Dendritic cell treated with granulocyte-macrophage colony-stimulating factor and Interleukin-4, amounts not matched to agents 40 ng/mL and 50 ng/mL, for 4 days (primary cell): ENCODE data around the gene ME3.

Experiments
- H3K27ac Mint-ChIP-seq: one replicate; pipeline ENCODE4 v1.8.0; 2022; ENCODE audit warnings: mild to moderate bottlenecking, mixed read lengths
- H3K27me3 Mint-ChIP-seq: one replicate; pipeline ENCODE4 v1.8.0; 2022; ENCODE audit warnings: mild to moderate bottlenecking, mixed read lengths
- H3K36me3 Mint-ChIP-seq: one replicate; pipeline ENCODE4 v1.8.0; 2022; ENCODE audit warnings: low read depth, mixed read lengths
- H3K4me1 Mint-ChIP-seq: one replicate; pipeline ENCODE4 v1.8.0; 2022; ENCODE audit warnings: low read depth, mixed read lengths
- H3K4me3 Mint-ChIP-seq: one replicate; pipeline ENCODE4 v1.8.0; 2022; ENCODE audit warnings: mild to moderate bottlenecking, moderate library complexity, mixed read lengths
- H3K9me3 Mint-ChIP-seq: one replicate; pipeline ENCODE4 v1.8.0; 2022; ENCODE audit warnings: mixed read lengths
- intact Hi-C: fragments of 100-400 bp; cut with micrococcal nuclease; formaldehyde crosslinking; loops from one replicate; pipeline ENCODE4 v1.15.0; 2022

Gene ME3

GRCh38 chr11:86680716-86681482, 8.5 kb upstream of the ME3 start:
- Mint-ChIP-seq H3K4me3 (no peak overlapping the region), H3K27ac (no peak overlapping the region), H3K36me3 (no peaks in the 10 kb centered on the region), H3K4me1 (no peaks in the 10 kb centered on the region), H3K9me3 (no peaks in the 10 kb centered on the region), H3K27me3 (peaks cover 13% of the 10 kb centered on the region)
- intact Hi-C loops, result no loop called here

DNA sequence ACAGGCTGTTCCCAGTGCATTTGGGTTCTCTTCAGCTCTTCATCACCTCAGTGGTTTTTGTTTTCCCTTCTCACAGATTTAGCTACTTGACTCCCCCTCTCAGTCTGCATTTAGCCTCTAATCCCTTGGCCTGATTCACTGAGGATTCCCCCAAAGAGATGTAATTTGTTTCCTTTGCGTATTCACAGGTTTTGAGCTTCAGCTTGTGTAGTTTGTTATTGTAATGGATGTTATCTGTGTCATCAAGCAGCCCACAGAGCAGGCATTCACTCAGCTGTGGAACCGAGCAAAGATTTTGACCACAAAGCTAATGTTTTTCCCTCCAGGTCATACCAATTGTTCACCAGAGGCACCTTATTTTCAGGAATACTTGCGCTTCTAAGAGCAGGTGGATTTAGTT, 6.4 kb upstream of the ME3 start:
- H3K9me3 Mint-ChIP-seq, result no peaks in the 10 kb centered on the region
- peaks cover 15% of the 10 kb centered on the region for H3K27me3 Mint-ChIP-seq
- no peaks in the 10 kb centered on the region for H3K36me3 Mint-ChIP-seq
- intact Hi-C loops, result loop anchor here (10.0 kb wide), 1 partner anchor 66 kb away; no protein-coding TSS in a partner anchor
- no peak overlapping the region for H3K27ac Mint-ChIP-seq
- H3K4me1 Mint-ChIP-seq, result peaks cover 14% of the 10 kb centered on the region
- no peak overlapping the region for H3K4me3 Mint-ChIP-seq

GRCh38 chr11:86678296-86678695, 5.9 kb upstream of the ME3 start:
- Mint-ChIP-seq H3K4me3 (no peak overlapping the region), H3K4me1 (peaks cover 14% of the 10 kb centered on the region), H3K27ac (no peak overlapping the region), H3K9me3 (no peaks in the 10 kb centered on the region), H3K36me3 (no peaks in the 10 kb centered on the region), H3K27me3 (peaks cover 20% of the 10 kb centered on the region)
- intact Hi-C loops, result loop anchor here (10.0 kb wide), 1 partner anchor 67 kb away; no protein-coding TSS in a partner anchor

DNA sequence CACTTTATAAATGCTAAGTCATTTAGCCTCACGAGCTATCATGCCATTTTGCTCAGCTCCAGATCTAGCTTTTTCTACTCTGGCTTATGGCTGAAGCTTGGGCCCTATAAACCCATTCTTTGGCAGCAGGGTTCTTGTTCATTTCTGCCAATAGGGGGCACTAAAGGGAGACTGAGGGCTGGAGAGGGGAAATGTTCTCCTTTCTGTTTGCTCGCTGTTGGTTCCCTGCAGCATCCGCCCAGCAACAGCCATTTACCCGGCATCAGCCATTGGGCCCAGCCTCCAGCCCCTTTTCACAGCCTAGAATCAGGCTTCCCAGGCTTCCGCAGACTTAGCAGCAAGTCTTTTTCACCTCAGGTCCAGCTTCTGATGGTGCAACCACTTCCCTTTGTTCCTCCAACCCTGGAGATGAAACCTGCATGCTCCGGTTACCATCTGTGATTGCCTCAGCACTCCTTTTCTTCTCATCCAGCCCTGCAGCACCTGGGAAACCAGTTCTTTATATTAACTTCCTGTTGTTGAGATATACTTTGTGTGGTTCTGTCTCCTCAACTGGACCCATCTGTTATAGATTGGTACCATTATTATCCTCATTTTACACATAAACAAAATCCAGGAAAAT, 4.2 kb upstream of the ME3 start:
- Mint-ChIP-seq H3K4me1 (peaks cover 26% of the 10 kb centered on the region), H3K4me3 (no peak overlapping the region), H3K27me3 (peaks cover 32% of the 10 kb centered on the region), H3K36me3 (no peaks in the 10 kb centered on the region), H3K27ac (no peak overlapping the region), H3K9me3 (no peaks in the 10 kb centered on the region)
- intact Hi-C loops, result loop anchor here (10.0 kb wide), 1 partner anchor 68 kb away; no protein-coding TSS in a partner anchor

DNA sequence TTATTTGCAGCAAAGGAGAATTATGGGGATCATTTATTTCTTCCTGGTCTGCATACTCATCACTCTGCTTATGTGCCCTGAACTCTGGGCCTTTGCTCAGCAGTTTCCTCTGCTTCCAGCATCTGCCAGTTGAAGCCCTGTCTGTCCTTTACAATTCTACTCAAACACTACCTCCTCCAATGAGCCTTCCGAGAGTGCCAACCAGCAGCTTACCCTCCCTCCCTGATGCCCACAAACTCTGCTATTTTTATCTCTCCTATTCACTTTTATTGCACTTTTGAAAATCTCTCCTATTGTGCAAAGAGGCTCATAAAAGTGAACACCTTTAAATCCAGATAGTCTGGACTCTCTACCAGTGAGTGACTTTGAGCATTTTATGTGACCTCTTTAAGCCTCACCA, 3.6 kb upstream of the ME3 start:
- no peaks in the 10 kb centered on the region for H3K9me3 Mint-ChIP-seq
- intact Hi-C loops, result loop anchor here (10.0 kb wide), 1 partner anchor 69 kb away; no protein-coding TSS in a partner anchor
- no peaks in the 10 kb centered on the region for H3K36me3 Mint-ChIP-seq
- H3K4me1 Mint-ChIP-seq, result peaks cover 33% of the 10 kb centered on the region
- no peak overlapping the region for H3K4me3 Mint-ChIP-seq
- H3K27me3 Mint-ChIP-seq, result peaks cover 38% of the 10 kb centered on the region
- H3K27ac Mint-ChIP-seq, result no peak overlapping the region

GRCh38 chr11:86675017-86675416, 2.6 kb upstream of the ME3 start:
- H3K9me3 Mint-ChIP-seq, result no peaks in the 10 kb centered on the region
- intact Hi-C loops, result loop anchor here (10.0 kb wide), 1 partner anchor 70 kb away; no protein-coding TSS in a partner anchor
- H3K4me3 Mint-ChIP-seq, result no peak overlapping the region
- H3K27me3 Mint-ChIP-seq, result peaks cover 47% of the 10 kb centered on the region
- H3K36me3 Mint-ChIP-seq, result no peaks in the 10 kb centered on the region
- peak overlapping the region; percentile 28 for H3K27ac Mint-ChIP-seq
- H3K4me1 Mint-ChIP-seq, result peaks cover 33% of the 10 kb centered on the region

DNA sequence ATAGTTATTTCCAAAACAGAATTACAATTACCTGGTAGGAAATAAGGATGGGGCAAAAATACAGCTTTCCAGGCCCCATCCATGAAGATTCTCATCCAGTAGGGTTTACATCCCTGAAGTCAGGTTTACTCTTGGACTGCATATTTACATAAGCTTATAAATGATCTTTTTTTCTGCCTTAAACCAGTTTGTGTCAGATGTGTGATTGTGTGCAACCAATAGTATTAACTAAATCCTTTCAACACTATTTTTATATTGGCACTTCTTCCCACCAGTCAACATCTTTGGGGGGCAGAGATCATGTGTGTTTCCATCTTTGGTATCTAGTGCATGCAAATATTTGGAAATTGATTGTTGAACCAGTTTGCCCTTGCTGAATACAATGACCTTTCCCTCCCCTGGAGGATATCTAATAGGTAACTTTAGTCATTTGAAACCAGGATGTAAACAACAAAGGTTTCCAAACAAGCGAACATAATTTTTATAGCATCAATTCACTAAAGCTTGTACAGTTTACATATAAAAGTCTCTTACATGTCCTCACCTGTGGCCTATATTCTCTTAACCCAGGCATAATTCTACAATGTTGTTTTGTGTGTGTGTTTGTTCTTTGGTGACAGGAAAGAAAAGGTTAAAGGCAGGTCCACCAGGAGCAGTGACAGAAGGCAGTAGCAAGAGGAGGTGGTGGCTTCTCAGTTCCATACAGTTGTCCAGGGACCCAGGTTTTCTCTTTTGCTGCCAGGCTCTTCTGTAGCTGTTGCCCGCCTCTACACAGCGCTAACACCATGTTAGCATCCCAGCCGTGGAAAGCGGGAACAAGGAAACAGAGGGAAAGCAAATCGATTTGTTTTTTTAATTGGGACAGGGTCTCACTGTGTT, 1.7 kb upstream of the ME3 start:
- Mint-ChIP-seq H3K4me3 (no peak overlapping the region), H3K36me3 (no peaks in the 10 kb centered on the region), H3K9me3 (no peaks in the 10 kb centered on the region), H3K4me1 (peaks cover 33% of the 10 kb centered on the region), H3K27ac (peak overlapping the region; percentile 28), H3K27me3 (peaks cover 56% of the 10 kb centered on the region)
- intact Hi-C loops, result loop anchor here (5.0 to 10.0 kb wide), 2 partner anchors 71 to 133 kb away; no protein-coding TSS in a partner anchor

- H3K27me3 Mint-ChIP-seq, result peaks cover 57% of the 10 kb centered on the region
Observed at GRCh38 chr11:86673055-86673843, 833 bp upstream of the ME3 start.

DNA sequence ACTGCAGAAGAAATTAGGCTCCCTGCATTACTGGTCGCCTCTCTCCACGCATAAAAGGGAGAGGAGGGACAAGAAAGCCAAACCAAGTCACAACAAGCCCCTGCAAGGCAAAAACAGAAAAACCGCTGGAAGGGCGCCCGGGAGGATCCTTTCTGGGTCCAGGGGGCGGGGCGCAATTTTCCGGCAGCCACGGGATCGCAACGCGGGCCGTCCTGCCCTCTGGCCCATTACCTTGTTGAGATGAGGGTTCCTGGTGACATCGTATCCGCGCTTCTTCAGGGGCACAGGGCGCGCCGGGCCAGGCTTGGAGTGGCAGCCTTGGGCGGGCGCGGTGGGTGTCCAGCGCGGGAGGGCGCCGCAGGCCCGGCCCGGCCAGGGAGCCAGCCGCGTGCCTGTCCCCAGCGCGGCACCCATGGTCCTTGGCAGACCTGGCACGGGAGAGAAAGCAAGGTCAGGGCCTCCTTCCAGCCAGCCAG, 847 bp downstream of the ME3 start:
- peak overlapping the region; percentile 55 for H3K27ac Mint-ChIP-seq
- no peaks in the 10 kb centered on the region for H3K36me3 Mint-ChIP-seq
- no peaks in the 10 kb centered on the region for H3K9me3 Mint-ChIP-seq
- peak overlapping the region; percentile 85 for H3K4me3 Mint-ChIP-seq
- peaks cover 49% of the 10 kb centered on the region for H3K27me3 Mint-ChIP-seq
- intact Hi-C loops, result loop anchor here (5.0 to 10.0 kb wide), 2 partner anchors 73 to 136 kb away; no protein-coding TSS in a partner anchor
- H3K4me1 Mint-ChIP-seq, result peaks cover 33% of the 10 kb centered on the region

More at GRCh38 chr11:86673055-86673843, 833 bp upstream of the ME3 start:
- H3K4me3 Mint-ChIP-seq, result no peak overlapping the region
- H3K27ac Mint-ChIP-seq, result no peak overlapping the region
- H3K4me1 Mint-ChIP-seq, result peaks cover 33% of the 10 kb centered on the region
- intact Hi-C loops, result loop anchor here (5.0 to 10.0 kb wide), 2 partner anchors 72 to 134 kb away; no protein-coding TSS in a partner anchor
- H3K36me3 Mint-ChIP-seq, result no peaks in the 10 kb centered on the region
- H3K9me3 Mint-ChIP-seq, result no peaks in the 10 kb centered on the region

- intact Hi-C loops, result loop anchor here (5.0 to 10.0 kb wide), 2 partner anchors 74 to 136 kb away; no protein-coding TSS in a partner anchor
- Mint-ChIP-seq H3K36me3 (no peaks in the 10 kb centered on the region), H3K9me3 (no peaks in the 10 kb centered on the region), H3K4me3 (peak overlapping the region; percentile 85), H3K27ac (no peak overlapping the region), H3K27me3 (peaks cover 46% of the 10 kb centered on the region), H3K4me1 (peaks cover 33% of the 10 kb centered on the region)
Observed at GRCh38 chr11:86670911-86671310, 1.5 kb downstream of the ME3 start.

DNA sequence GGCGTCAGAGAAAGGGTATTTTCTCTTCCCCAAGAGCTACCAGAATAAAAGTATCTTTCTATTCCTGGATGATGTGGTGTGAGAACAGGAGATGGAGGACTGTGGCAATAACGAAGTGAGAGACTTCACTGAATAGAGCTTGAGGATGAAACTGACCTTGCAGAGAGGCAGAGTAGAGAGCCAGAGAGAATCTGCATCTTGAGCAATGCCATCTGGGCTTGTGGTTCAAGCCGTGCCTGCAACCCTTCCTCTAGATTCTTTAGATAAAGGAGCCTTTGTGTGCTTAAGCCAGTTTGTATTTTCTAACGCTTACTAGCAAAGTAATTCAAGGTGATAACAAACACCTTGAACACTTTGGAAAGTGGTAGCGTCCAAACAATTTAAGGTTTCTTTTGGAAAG, 2.2 kb downstream of the ME3 start:
- H3K36me3 Mint-ChIP-seq, result no peaks in the 10 kb centered on the region
- H3K4me1 Mint-ChIP-seq, result peaks cover 30% of the 10 kb centered on the region
- H3K9me3 Mint-ChIP-seq, result no peaks in the 10 kb centered on the region
- intact Hi-C loops, result loop anchor here (5.0 to 10.0 kb wide), 2 partner anchors 75 to 137 kb away; no protein-coding TSS in a partner anchor
- H3K27me3 Mint-ChIP-seq, result peaks cover 45% of the 10 kb centered on the region
- H3K27ac Mint-ChIP-seq, result no peak overlapping the region
- no peak overlapping the region for H3K4me3 Mint-ChIP-seq

GRCh38 chr11:86669424-86669823, 3.0 kb downstream of the ME3 start:
- H3K4me1 Mint-ChIP-seq, result peaks cover 23% of the 10 kb centered on the region
- H3K27ac Mint-ChIP-seq, result no peak overlapping the region
- intact Hi-C loops, result no loop called here
- H3K9me3 Mint-ChIP-seq, result no peaks in the 10 kb centered on the region
- H3K36me3 Mint-ChIP-seq, result no peaks in the 10 kb centered on the region
- H3K27me3 Mint-ChIP-seq, result peaks cover 45% of the 10 kb centered on the region
- no peak overlapping the region for H3K4me3 Mint-ChIP-seq

- no peaks in the 10 kb centered on the region for H3K9me3 Mint-ChIP-seq
- peaks cover 20% of the 10 kb centered on the region for H3K4me1 Mint-ChIP-seq
- H3K27me3 Mint-ChIP-seq, result peaks cover 43% of the 10 kb centered on the region
- H3K27ac Mint-ChIP-seq, result no peak overlapping the region
- no peaks in the 10 kb centered on the region for H3K36me3 Mint-ChIP-seq
- H3K4me3 Mint-ChIP-seq, result no peak overlapping the region
- intact Hi-C loops, result no loop called here
Observed at GRCh38 chr11:86668929-86669328, 3.5 kb downstream of the ME3 start.
